Esophagus squamous epithelium (tissue), 5 donors: ENCODE measurements around the gene ZNF808. TPM values are rescaled to one million over a fixed set of nuclear protein-coding genes. Genes with fewer than 3 reads are reported as not detected.
A peak's percentile ranks its signal among the peaks of the same experiment; 100 is the strongest.
"Not testable (repeated sequence)": the region's sequence is repeated elsewhere in the genome, so short reads cannot be mapped to it uniquely, and the experiment has no call there.

ENCODE experiments used
- DNase-seq: peaks from one replicate; lab custom pipeline; 2025; lab: John Stamatoyannopoulos, UW
- H3K27ac ChIP-seq, 4 donors: fragments of 200-600 bp; sonication (generic); one replicate each; pipeline ENCODE4 v1.5.1; 2016 to 2019; ENCODE audit warnings: mild to moderate bottlenecking in 1 of 4
- H3K27me3 ChIP-seq, 4 donors: fragments of 200-600 bp; sonication (generic); 1 replicate in 3 of 4; 2 replicates in 1 of 4; pipeline versions ENCODE4 v1.5.1 to v1.6.0; 2017 to 2021; ENCODE audit warnings: antibody characterized with exemption in 1 of 4
- H3K36me3 ChIP-seq, 3 donors: fragments of 200-600 bp; sonication (generic); one replicate each; pipeline ENCODE4 v1.5.1; 2016 to 2019
- H3K4me1 ChIP-seq, 3 donors: fragments of 200-600 bp; sonication (generic); one replicate each; pipeline ENCODE4 v1.5.1; 2017 to 2019
- H3K4me3 ChIP-seq, 4 donors: fragments of 200-600 bp; sonication (generic); 1 replicate in 3 of 4; 2 replicates in 1 of 4; pipeline ENCODE4 v1.5.1; 2016 to 2019; ENCODE audit warnings: mild to moderate bottlenecking in 2 of 4, moderate library complexity in 1 of 4
- H3K9me3 ChIP-seq, 3 donors: fragments of 200-600 bp; sonication (generic); one replicate each; pipeline ENCODE4 v1.5.1; 2016 to 2019
- CTCF ChIP-seq, 6 experiments: fragments of 450-650 bp in 4 of 6; fragments of 200-600 bp in 2 of 6; sonication (generic) in 2 of 6; IDR thresholded peaks; one replicate each; pipeline ENCODE4 v1.5.1; 2016 to 2019; ENCODE audit warnings: antibody characterized with exemption in 6 of 6, mild to moderate bottlenecking in 4 of 6, moderate library complexity in 4 of 6
- POLR2A ChIP-seq, 4 donors: fragments of 450-650 bp; IDR thresholded peaks; one replicate each; pipeline ENCODE4 v1.6.1; 2017; ENCODE audit warnings: antibody characterized with exemption in 4 of 4, mild to moderate bottlenecking in 4 of 4, moderate library complexity in 3 of 4
- WGBS, 2 donors: methylation state at CpG; one replicate each; pipeline ENCODE4 v1.1.5; 2018; 5-methylcytosine and 5-hydroxymethylcytosine counted together
- intact Hi-C: fragments of 100-400 bp; cut with DNase I; formaldehyde crosslinking; loops from one replicate; pipeline ENCODE4 v1.15.0; 2022
- total RNA-seq, 4 donors: library from RNA; depleted of rRNA; stranded (reverse); fragments of >200 nt; gene quantifications; one replicate each; pipeline ENCODE4 v1.1.0, GENCODE V29; 2016
- donor health status: DM: yes; HTN: yes; CAD: no.

Gene ZNF808
- total RNA-seq, 4 donors from 2014 or later = 6.7 to 17.0 (median 7.6) TPM

GRCh38 chr19:52532480-52532879, 5.0 kb downstream of the ZNF808 start:
- peaks cover 0 to 38% (median 7%) of the 10 kb centered on the region in 3 donors for H3K4me1 ChIP-seq
- H3K9me3 ChIP-seq = no peaks in the 10 kb centered on the region
- 90 to 100% methylated on average over 2 of the region's 2 CpGs for WGBS, 2 donors
- peaks cover 0 to 19% (median 0%) of the 10 kb centered on the region in 3 donors for H3K36me3 ChIP-seq
- no peak overlapping the region for H3K4me3 ChIP-seq
- TF ChIP-seq POLR2A (IDR thresholded peaks at IDR 0.05) = no peak
- no peak for TF ChIP-seq CTCF (IDR thresholded peaks at IDR 0.05)
- H3K27me3 ChIP-seq = no peaks in the 10 kb centered on the region
- no peak for DNase-seq
- no peak overlapping the region for H3K27ac ChIP-seq
- intact Hi-C loops = no loop called here

GRCh38 chr19:52533901-52534300, 6.4 kb downstream of the ZNF808 start:
- intact Hi-C loops = no loop called here
- 69 to 89% methylated on average over 2 to 4 of the region's 5 CpGs for WGBS, 2 donors
- no peak overlapping the region for H3K4me3 ChIP-seq
- H3K27me3 ChIP-seq = no peaks in the 10 kb centered on the region
- DNase-seq = no peak
- no peak overlapping the region for H3K27ac ChIP-seq
- H3K36me3 ChIP-seq = peaks cover 0 to 19% (median 0%) of the 10 kb centered on the region in 3 donors
- peaks cover 0 to 28% (median 0%) of the 10 kb centered on the region in 3 donors for H3K4me1 ChIP-seq
- TF ChIP-seq POLR2A (IDR thresholded peaks at IDR 0.05) (no peak), CTCF (IDR thresholded peaks at IDR 0.05) (no peak)
- no peaks in the 10 kb centered on the region for H3K9me3 ChIP-seq

- Histone ChIP-seq H3K4me3 (peak overlapping the region; percentile 40 to 77 (median 60)), H3K27ac (peak overlapping the region; percentile 74 to 91 (median 82)), H3K36me3 (peaks cover 0 to 32% (median 0%) of the 10 kb centered on the region in 3 donors), H3K4me1 (peaks cover 0 to 25% (median 0%) of the 10 kb centered on the region in 3 donors)
- 0 to 6% methylated on average over 2 to 13 of the region's 15 CpGs for WGBS, 2 donors
- DNase-seq, H3K27me3 ChIP-seq, intact Hi-C loops, H3K9me3 ChIP-seq: not testable (repeated sequence)
These were observed 7.9 kb downstream of the ZNF808 start for GRCh38 chr19:52535385-52535770.

- peak in 1 of 4 donors; percentile 42 for TF ChIP-seq POLR2A (IDR thresholded peaks at IDR 0.05)
- TF ChIP-seq CTCF (IDR thresholded peaks at IDR 0.05) = peak in 3 of 6 experiments; percentile 6 to 40 (median 15)
- DNase-seq = peak; percentile 31
- Histone ChIP-seq H3K9me3 (peaks cover 0 to 12% (median 0%) of the 10 kb centered on the region in 3 donors), H3K27ac (peak overlapping the region; percentile 74 to 91 (median 82)), H3K4me1 (peaks cover 0 to 25% (median 0%) of the 10 kb centered on the region in 3 donors), H3K4me3 (peak overlapping the region; percentile 40 to 77 (median 60)), H3K36me3 (peaks cover 0 to 35% (median 0%) of the 10 kb centered on the region in 3 donors), H3K27me3 (no peaks in the 10 kb centered on the region)
- 0 to 3% methylated on average over 1 to 25 of the region's 50 CpGs for WGBS, 2 donors
- intact Hi-C loops = no loop called here
These were observed 8.4 kb downstream of the ZNF808 start for GRCh38 chr19:52535771-52536447.

GRCh38 chr19:52536448-52536800, 9.0 kb downstream of the ZNF808 start:
- H3K4me1 ChIP-seq = peaks cover 0 to 25% (median 0%) of the 10 kb centered on the region in 3 donors

GRCh38 chr19:52538815-52539214, 11.3 kb downstream of the ZNF808 start:
- H3K4me3 ChIP-seq, H3K27ac ChIP-seq, intact Hi-C loops, DNase-seq, H3K27me3 ChIP-seq: not testable (repeated sequence)
- Histone ChIP-seq H3K9me3 (peaks cover 0 to 36% (median 0%) of the 10 kb centered on the region in 3 donors), H3K4me1 (peaks cover 0 to 25% (median 0%) of the 10 kb centered on the region in 3 donors), H3K36me3 (peaks cover 0 to 47% (median 0%) of the 10 kb centered on the region in 3 donors)
- 66 to 75% methylated on average over 4 of the region's 4 CpGs for WGBS, 2 donors

More at GRCh38 chr19:52536448-52536800, 9.0 kb downstream of the ZNF808 start:
- TF ChIP-seq POLR2A (IDR thresholded peaks at IDR 0.05) (no peak), CTCF (IDR thresholded peaks at IDR 0.05) (no peak)
- no peaks in the 10 kb centered on the region for H3K27me3 ChIP-seq
- H3K9me3 ChIP-seq = peaks cover 0 to 16% (median 0%) of the 10 kb centered on the region in 3 donors
- intact Hi-C loops = no loop called here
- 27% methylated on average over 4 of the region's 17 CpGs; no CpG with 5 or more reads in 1 of the 2 donors for WGBS, 2 donors
- no peak for DNase-seq
- H3K27ac ChIP-seq = peak overlapping the region; percentile 74 to 91 (median 82)
- peaks cover 0 to 40% (median 0%) of the 10 kb centered on the region in 3 donors for H3K36me3 ChIP-seq
- peak overlapping the region; percentile 40 to 77 (median 60) for H3K4me3 ChIP-seq

GRCh38 chr19:52541176-52541575, 13.7 kb downstream of the ZNF808 start:
- DNase-seq, H3K4me3 ChIP-seq, H3K27ac ChIP-seq, intact Hi-C loops, H3K27me3 ChIP-seq: not testable (repeated sequence)
- Histone ChIP-seq H3K4me1 (peaks cover 0 to 12% (median 0%) of the 10 kb centered on the region in 3 donors), H3K36me3 (peaks cover 6 to 67% (median 8%) of the 10 kb centered on the region in 3 donors), H3K9me3 (peaks cover 0 to 58% (median 0%) of the 10 kb centered on the region in 3 donors)
- WGBS, 2 donors = 87 to 92% methylated on average over 5 of the region's 5 CpGs
